Fibroblast of villous mesenchyme (primary cell): ENCODE measurements around the gene DPH7. TPM values are rescaled to one million over a fixed set of nuclear protein-coding genes. Genes with fewer than 3 reads are reported as not detected.
"Not testable (repeated sequence)": the region's sequence is repeated elsewhere in the genome, so short reads cannot be mapped to it uniquely, and the experiment has no call there.

Source experiments
- DNase-seq: peaks from one replicate; pipeline ENCODE4 v3.0.0-alpha.2; 2010; ENCODE audit warnings: low read depth
- H3K4me3 ChIP-seq: 2 replicates; pipeline ENCODE4 v1.5.1; 2011; ENCODE audit warnings: low read depth, mild to moderate bottlenecking, low read length
- CTCF ChIP-seq: IDR thresholded peaks from 2 replicates; pipeline ENCODE4 v1.5.1; 2012; ENCODE audit warnings: low read depth, mild to moderate bottlenecking, low read length; ENCODE audit not compliant: insufficient read depth
- total RNA-seq: library from RNA; depleted of rRNA; stranded (reverse); fragments of >200 nt; gene quantifications from 2 replicates; pipeline ENCODE4 v1.2.3, GENCODE V29; 2012

Gene DPH7
- total RNA-seq, 1 donor: 22.0 TPM

GRCh38 chr9:137554349-137554748 lies 24.4 kb downstream of the DPH7 start:
- no peak for DNase-seq
- H3K4me3 ChIP-seq: no peak overlapping the region
- TF ChIP-seq CTCF: no peak

- DNase-seq, H3K4me3 ChIP-seq: not testable (repeated sequence)
These were observed 25.1 kb downstream of the DPH7 start for GRCh38 chr9:137553654-137554053.

GRCh38 chr9:137552022-137552768 lies 26.5 kb downstream of the DPH7 start:
- peak overlapping the region; percentile 81 for H3K4me3 ChIP-seq
- no peak for TF ChIP-seq CTCF
- DNase-seq: no peak

GRCh38 chr9:137551264-137552021 lies 27.3 kb downstream of the DPH7 start, which contains the start of gene MRPL41:
Gene MRPL41 (plus strand): TSS chr9:137551879. CDS start chr9:137552082, 203 bp downstream.
- H3K4me3 ChIP-seq: peak within 1 kb of the TSS; percentile 81
- DNase-seq: peak; percentile 85
- peak; percentile 53 for TF ChIP-seq CTCF

- H3K4me3 ChIP-seq: peak overlapping the region; percentile 69
- DNase-seq: not testable (repeated sequence)
These were observed 27.8 kb downstream of the DPH7 start for GRCh38 chr9:137550958-137551263.

- DNase-seq: peak; percentile 83
- no peak for TF ChIP-seq CTCF
- H3K4me3 ChIP-seq: peak within 1 kb of the TSS; percentile 69
These were observed 28.5 kb downstream of the DPH7 start, which contains the start of gene PNPLA7 for GRCh38 chr9:137550231-137550621. Gene PNPLA7 (minus strand): TSS chr9:137550402. CDS start chr9:137550197, 205 bp downstream.

GRCh38 chr9:137547687-137548543 lies 30.8 kb downstream of the DPH7 start:
- TF ChIP-seq CTCF: no peak
- DNase-seq: no peak
- no peak overlapping the region for H3K4me3 ChIP-seq
